Brain microvascular endothelial cell (primary cell): ENCODE data around the gene HEYL.

Source experiments
- DNase-seq: peaks from one replicate; pipeline ENCODE4 v3.0.0-alpha.2; 2020
- H3K27ac ChIP-seq: fragments of 250-450 bp; sonication (Bioruptor Pico); 2 replicates; pipeline ENCODE4 v1.5.1; 2020; ENCODE audit warnings: mild to moderate bottlenecking, moderate library complexity
- H3K27me3 ChIP-seq: fragments of 250-450 bp; sonication (Bioruptor Pico); replicated peaks from 2 replicates; pipeline ENCODE4 v1.5.1; 2020; ENCODE audit warnings: mild to moderate bottlenecking
- H3K36me3 ChIP-seq: fragments of 250-450 bp; sonication (Bioruptor Pico); replicated peaks from 2 replicates; pipeline ENCODE4 v1.5.1; 2020; ENCODE audit warnings: mild to moderate bottlenecking
- H3K4me3 ChIP-seq: 2 replicates; pipeline ENCODE4 v1.5.1; 2011; ENCODE audit warnings: low read depth, mild to moderate bottlenecking, control low read depth, low read length, moderate library complexity
- in situ Hi-C: cut with HindIII; loops from 2 replicates; pipeline ENCODE4 v1.10.0; 2017; ENCODE audit warnings: low sequenced_read_pairs, low pct_ligation_motif_present
- TF ChIP-seq, protein P1 (sequence below): IDR thresholded peaks from 2 replicates; pipeline ENCODE4 v1.5.1; 2011; ENCODE audit warnings: low read depth, mild to moderate bottlenecking, moderate library complexity, low read length, control low read depth, inconsistent platforms; ENCODE audit errors: missing control alignments

Gene HEYL

DNA sequence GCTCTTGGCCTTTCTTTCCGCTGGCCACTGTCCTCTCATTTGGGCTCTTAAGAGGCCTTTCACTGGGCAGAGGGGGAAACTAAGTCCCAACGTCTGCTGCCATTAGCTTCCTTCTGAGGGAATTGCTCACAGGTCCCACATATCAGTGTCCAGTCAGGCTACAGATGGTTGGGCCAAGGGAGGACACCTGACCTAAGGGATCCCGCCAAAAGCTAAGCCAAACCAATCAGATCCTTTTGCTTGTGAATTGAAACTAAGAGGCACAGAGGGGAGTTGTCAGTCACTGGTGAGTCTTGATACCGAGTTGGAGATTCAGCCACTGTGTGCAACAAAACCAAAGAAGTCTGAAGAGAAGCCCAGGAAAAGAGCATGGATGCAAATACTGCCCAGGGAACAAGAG is 38.2 kb upstream of the HEYL start:
- Histone ChIP-seq H3K27me3 (peaks cover 23% of the 10 kb centered on the region), H3K4me3 (no peak overlapping the region), H3K27ac (no peak overlapping the region), H3K36me3 (no peaks in the 10 kb centered on the region)
- in situ Hi-C loops: no loop called here
- TF ChIP-seq, protein P1, sequence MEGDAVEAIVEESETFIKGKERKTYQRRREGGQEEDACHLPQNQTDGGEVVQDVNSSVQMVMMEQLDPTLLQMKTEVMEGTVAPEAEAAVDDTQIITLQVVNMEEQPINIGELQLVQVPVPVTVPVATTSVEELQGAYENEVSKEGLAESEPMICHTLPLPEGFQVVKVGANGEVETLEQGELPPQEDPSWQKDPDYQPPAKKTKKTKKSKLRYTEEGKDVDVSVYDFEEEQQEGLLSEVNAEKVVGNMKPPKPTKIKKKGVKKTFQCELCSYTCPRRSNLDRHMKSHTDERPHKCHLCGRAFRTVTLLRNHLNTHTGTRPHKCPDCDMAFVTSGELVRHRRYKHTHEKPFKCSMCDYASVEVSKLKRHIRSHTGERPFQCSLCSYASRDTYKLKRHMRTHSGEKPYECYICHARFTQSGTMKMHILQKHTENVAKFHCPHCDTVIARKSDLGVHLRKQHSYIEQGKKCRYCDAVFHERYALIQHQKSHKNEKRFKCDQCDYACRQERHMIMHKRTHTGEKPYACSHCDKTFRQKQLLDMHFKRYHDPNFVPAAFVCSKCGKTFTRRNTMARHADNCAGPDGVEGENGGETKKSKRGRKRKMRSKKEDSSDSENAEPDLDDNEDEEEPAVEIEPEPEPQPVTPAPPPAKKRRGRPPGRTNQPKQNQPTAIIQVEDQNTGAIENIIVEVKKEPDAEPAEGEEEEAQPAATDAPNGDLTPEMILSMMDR: no peak
- no peak for DNase-seq

DNA sequence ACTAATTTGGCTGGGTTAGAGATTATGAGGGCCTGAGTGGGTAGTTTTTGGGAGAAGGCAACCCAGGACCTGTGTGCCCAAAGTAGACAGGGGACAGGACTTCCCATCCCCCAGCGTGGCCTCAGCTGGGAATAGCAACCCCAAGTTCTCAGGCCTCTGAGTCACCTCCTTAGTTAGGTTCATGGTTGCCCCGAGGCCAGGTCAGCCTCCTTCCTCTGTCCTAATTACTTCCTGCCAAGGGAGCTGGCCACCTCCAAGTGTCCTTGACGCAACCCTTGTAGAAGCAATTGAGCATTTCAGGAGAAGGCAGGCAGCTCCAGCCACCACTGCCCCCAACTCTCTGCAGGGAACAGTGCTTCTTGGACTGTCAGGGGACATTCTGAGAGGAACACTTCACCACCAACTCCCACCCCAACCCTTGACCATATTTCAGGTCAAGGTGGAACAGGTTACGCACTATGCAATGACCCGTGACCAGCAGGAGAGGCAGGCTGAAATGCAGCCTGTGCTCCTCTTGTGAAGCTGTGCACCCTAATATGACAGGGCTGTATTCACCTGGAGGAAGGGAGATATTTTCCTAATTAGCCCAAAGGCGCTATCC is 37.6 kb upstream of the HEYL start:
- Histone ChIP-seq H3K36me3 (no peaks in the 10 kb centered on the region), H3K27ac (no peak overlapping the region), H3K27me3 (peaks cover 23% of the 10 kb centered on the region), H3K4me3 (no peak overlapping the region)
- in situ Hi-C loops: no loop called here
- TF ChIP-seq, protein P1: no peak
- no peak for DNase-seq

DNA sequence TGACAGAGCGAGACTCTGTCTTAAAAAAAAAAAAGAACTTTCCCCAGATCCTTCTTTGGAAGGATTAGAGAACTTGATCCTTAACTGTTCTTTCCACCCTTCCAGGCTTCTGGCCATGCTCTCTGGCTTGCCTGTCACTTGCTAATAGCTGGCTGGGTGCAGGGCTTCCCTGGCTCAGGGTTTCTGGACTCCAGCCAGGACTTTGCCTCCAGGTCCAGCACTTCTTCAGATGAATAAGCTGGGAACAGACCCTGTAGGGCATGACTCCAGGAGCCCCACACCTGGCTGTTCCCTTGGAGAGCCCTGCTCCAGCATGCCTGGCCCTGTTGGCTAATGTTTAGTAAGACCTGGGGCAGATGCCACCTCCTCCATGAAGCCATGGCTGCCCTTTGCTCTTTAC is 35.8 kb upstream of the HEYL start:
- in situ Hi-C loops: no loop called here
- TF ChIP-seq, protein P1: no peak
- no peak for DNase-seq
- H3K36me3 ChIP-seq: no peaks in the 10 kb centered on the region
- H3K27ac ChIP-seq: no peak overlapping the region
- H3K4me3 ChIP-seq: no peak overlapping the region
- H3K27me3 ChIP-seq: peaks cover 32% of the 10 kb centered on the region

DNA sequence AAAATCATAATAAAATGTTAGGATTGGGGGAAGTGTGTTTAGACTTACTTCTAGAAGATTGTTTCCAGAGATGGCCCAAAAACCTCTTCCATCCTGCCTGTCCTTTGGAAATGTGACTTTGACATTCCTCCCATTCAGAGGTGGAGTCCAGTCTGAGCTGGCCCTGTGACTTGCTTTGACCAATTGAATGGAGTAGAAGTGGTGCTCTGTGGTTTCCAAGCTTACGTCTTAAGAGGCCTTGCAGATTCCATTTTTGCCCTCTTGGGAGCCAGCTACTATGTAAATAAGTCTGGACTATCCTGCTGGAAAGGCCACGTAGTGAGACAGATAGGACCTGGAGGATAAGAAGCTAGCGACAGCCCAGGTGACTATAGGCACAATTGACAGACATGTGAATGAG is 33.8 kb upstream of the HEYL start:
- no peak for DNase-seq
- in situ Hi-C loops: no loop called here
- H3K27me3 ChIP-seq: peaks cover 32% of the 10 kb centered on the region
- no peak overlapping the region for H3K27ac ChIP-seq
- H3K4me3 ChIP-seq: no peak overlapping the region
- TF ChIP-seq, protein P1: no peak
- no peaks in the 10 kb centered on the region for H3K36me3 ChIP-seq

DNA sequence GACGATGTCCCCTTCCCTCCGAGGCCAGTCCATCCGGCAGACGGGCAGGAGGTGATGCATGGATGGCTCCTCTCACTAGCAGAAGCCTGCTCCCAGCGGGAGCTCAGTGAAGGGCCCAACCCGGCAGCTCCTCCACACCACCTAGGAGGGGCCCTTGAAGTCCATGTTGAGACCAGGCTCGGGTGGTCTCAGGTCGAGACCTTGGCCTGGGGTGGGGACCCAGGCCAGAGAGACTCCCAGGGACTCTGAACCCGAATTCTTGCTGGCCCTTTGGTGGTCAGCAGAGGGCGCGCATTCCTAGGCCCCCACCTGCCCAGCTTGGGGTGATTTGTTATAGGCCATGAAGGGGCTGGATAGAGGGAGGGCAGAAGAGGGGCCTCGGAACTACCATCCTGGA is 33.1 kb upstream of the HEYL start:
- no peaks in the 10 kb centered on the region for H3K36me3 ChIP-seq
- TF ChIP-seq, protein P1: peak; percentile 77
- no peak overlapping the region for H3K27ac ChIP-seq
- H3K4me3 ChIP-seq: peak overlapping the region; percentile 46
- H3K27me3 ChIP-seq: peaks cover 32% of the 10 kb centered on the region
- in situ Hi-C loops: no loop called here
- DNase-seq: no peak
